IPS-18a (cell line): ENCODE results near the gene TPO.
"Not testable (repeated sequence)": the region's sequence is repeated elsewhere in the genome, so short reads cannot be mapped to it uniquely, and the experiment has no call there.

Experiments
- H3K27ac ChIP-seq: one replicate; pipeline ENCODE4 v1.5.1; 2013; ENCODE audit warnings: low read length
- H3K27me3 ChIP-seq: one replicate; pipeline ENCODE4 v1.6.1; 2013; ENCODE audit warnings: mild to moderate bottlenecking, low read length; ENCODE audit not compliant: control insufficient read depth, insufficient read depth
- H3K36me3 ChIP-seq: one replicate; pipeline ENCODE4 v1.6.1; 2013; ENCODE audit warnings: low read depth, low read length; ENCODE audit not compliant: control insufficient read depth
- H3K4me1 ChIP-seq: one replicate; pipeline ENCODE4 v1.6.1; 2013; ENCODE audit warnings: low read depth, low read length; ENCODE audit not compliant: control insufficient read depth
- H3K4me3 ChIP-seq: one replicate; pipeline ENCODE4 v1.5.1; 2013; ENCODE audit warnings: low read length
- H3K9ac ChIP-seq: one replicate; pipeline ENCODE4 v1.6.1; 2013; ENCODE audit warnings: mild to moderate bottlenecking, low read length, moderate library complexity
- H3K9me3 ChIP-seq: one replicate; pipeline ENCODE4 v1.6.1; 2013; ENCODE audit warnings: low read depth, low read length; ENCODE audit not compliant: control insufficient read depth

TPO gene

GRCh38 chr2:1569879-1570450 is 156.7 kb downstream of the TPO start:
- Histone ChIP-seq H3K27me3 (no peaks in the 10 kb centered on the region), H3K4me3 (no peak overlapping the region), H3K36me3 (no peaks in the 10 kb centered on the region), H3K27ac (no peak overlapping the region), H3K9me3 (no peaks in the 10 kb centered on the region), H3K9ac (no peak overlapping the region), H3K4me1 (no peaks in the 10 kb centered on the region)

GRCh38 chr2:1571477-1572417 is 158.5 kb downstream of the TPO start:
- Histone ChIP-seq H3K27me3 (no peaks in the 10 kb centered on the region), H3K9me3 (no peaks in the 10 kb centered on the region), H3K4me3 (no peak overlapping the region), H3K27ac (no peak overlapping the region), H3K36me3 (no peaks in the 10 kb centered on the region), H3K4me1 (no peaks in the 10 kb centered on the region), H3K9ac (no peak overlapping the region)

DNA sequence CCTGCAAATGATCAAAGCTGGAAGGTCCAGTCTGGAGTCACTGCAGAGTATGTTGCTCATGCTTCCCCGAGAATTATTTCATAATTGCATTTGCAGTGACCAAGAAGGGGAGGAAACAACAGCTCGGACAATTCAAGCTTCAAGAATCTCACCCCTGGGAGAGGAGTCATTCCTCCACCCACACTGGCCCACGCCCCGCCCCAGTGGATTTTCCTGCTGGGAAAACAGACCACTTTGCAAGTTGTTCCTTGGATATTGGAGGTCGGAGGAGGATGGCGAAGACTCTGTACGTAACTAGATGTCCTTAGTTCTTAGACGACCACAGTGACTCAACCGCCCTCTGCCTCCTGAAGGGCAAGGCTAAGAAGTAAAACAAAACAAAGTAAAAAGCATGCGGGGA is 159.4 kb downstream of the TPO start:
- no peak overlapping the region for H3K9ac ChIP-seq
- H3K27me3 ChIP-seq, result no peaks in the 10 kb centered on the region
- H3K4me1 ChIP-seq, result no peaks in the 10 kb centered on the region
- no peaks in the 10 kb centered on the region for H3K9me3 ChIP-seq
- no peak overlapping the region for H3K4me3 ChIP-seq
- H3K36me3 ChIP-seq, result no peaks in the 10 kb centered on the region
- H3K27ac ChIP-seq, result no peak overlapping the region

- H3K9me3 ChIP-seq, result no peaks in the 10 kb centered on the region
- no peaks in the 10 kb centered on the region for H3K27me3 ChIP-seq
- no peak overlapping the region for H3K27ac ChIP-seq
- H3K4me3 ChIP-seq, result no peak overlapping the region
- no peak overlapping the region for H3K9ac ChIP-seq
- H3K36me3 ChIP-seq, result no peaks in the 10 kb centered on the region
- peaks cover 4% of the 10 kb centered on the region for H3K4me1 ChIP-seq
Observed at GRCh38 chr2:1577846-1578245, 164.6 kb downstream of the TPO start.

GRCh38 chr2:1581257-1581964 is 168.1 kb downstream of the TPO start:
- not testable (repeated sequence) for H3K4me3 ChIP-seq, H3K36me3 ChIP-seq, H3K9me3 ChIP-seq, H3K9ac ChIP-seq, H3K27me3 ChIP-seq, H3K27ac ChIP-seq, H3K4me1 ChIP-seq

DNA sequence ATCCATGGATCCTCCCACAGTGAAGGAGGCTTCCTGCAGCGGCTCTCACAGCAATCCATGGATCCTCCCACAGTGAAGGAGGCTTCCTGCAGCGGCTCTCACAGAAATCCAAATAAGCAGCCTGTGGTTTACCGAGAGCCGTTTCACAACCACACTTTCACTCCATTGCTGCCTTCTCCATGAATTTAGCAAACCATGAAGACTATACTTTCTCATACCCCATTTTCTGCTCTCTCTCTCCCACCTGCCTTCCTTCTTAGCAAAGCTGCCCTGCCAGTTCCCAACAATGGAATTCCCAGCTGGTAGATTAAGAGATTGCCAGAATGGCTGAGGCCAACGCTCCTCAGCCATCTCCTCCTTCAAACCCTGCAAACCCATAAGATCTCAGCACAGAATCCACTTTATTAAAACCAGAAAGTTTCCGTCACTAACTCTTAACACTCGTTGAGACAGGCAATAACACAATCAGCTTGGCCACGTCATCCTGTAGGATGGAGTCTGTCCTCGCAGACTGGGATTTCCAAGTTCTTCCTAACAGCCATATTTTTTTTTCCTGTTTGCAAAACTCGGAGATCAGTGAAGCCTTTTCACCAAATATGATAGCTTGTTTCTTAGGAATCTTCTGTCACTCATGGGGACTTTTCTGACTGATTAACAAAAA is 168.8 kb downstream of the TPO start:
- Histone ChIP-seq H3K9ac (no peak overlapping the region), H3K4me1 (peaks cover 4% of the 10 kb centered on the region), H3K27ac (no peak overlapping the region), H3K36me3 (no peaks in the 10 kb centered on the region), H3K27me3 (no peaks in the 10 kb centered on the region), H3K9me3 (no peaks in the 10 kb centered on the region), H3K4me3 (no peak overlapping the region)

DNA sequence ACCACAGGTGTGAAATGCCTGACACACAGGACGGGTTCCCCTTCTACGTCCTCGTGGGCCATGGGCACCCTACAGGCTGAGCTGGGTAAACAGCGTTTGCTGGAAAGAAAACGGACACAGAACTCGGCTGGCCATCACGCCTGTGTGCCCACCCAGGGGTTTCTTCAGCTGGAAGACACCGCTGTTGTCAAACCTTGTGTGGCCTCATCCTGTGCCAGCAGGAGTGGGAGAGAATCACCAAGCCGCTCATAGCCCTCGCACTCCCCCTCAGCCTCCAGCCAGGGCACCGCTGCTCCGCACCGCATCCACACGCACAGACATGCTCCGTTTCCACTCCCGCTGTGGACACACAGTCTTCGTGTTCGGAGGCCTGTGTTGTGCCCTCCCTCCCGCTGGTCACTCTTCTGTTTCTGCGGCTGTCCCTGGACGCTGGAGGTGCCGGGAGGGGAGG is 169.7 kb downstream of the TPO start:
- Histone ChIP-seq H3K9me3 (no peaks in the 10 kb centered on the region), H3K4me1 (peaks cover 4% of the 10 kb centered on the region), H3K27ac (no peak overlapping the region), H3K4me3 (no peak overlapping the region), H3K36me3 (no peaks in the 10 kb centered on the region), H3K27me3 (no peaks in the 10 kb centered on the region), H3K9ac (no peak overlapping the region)

DNA sequence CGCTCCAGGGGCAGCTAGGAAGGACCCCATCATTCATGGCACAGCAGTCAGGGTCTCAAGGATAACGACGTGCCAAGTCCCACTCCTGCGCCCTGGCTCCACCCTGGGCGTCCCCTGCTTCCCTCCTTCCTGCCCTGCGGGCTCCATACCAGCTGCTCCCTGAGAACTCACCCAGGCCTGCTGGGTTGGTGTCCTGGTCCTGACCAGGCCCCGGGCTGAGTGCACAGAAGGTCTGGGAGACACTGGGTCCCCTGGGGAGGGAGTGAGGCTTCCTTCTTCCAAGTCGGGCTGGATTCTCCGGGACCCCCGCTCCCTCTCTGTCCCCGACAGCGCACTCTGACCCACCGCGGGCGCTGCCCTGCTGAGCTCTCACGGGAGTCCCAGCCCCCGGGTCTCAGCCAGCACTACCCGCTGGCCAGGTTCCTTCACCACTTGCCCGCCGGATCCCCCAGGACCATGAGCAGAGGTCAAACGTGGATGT is 170.8 kb downstream of the TPO start:
- no peaks in the 10 kb centered on the region for H3K9me3 ChIP-seq
- H3K9ac ChIP-seq, result no peak overlapping the region
- H3K27me3 ChIP-seq, result no peaks in the 10 kb centered on the region
- H3K36me3 ChIP-seq, result no peaks in the 10 kb centered on the region
- H3K4me3 ChIP-seq, result no peak overlapping the region
- no peak overlapping the region for H3K27ac ChIP-seq
- peaks cover 4% of the 10 kb centered on the region for H3K4me1 ChIP-seq

DNA sequence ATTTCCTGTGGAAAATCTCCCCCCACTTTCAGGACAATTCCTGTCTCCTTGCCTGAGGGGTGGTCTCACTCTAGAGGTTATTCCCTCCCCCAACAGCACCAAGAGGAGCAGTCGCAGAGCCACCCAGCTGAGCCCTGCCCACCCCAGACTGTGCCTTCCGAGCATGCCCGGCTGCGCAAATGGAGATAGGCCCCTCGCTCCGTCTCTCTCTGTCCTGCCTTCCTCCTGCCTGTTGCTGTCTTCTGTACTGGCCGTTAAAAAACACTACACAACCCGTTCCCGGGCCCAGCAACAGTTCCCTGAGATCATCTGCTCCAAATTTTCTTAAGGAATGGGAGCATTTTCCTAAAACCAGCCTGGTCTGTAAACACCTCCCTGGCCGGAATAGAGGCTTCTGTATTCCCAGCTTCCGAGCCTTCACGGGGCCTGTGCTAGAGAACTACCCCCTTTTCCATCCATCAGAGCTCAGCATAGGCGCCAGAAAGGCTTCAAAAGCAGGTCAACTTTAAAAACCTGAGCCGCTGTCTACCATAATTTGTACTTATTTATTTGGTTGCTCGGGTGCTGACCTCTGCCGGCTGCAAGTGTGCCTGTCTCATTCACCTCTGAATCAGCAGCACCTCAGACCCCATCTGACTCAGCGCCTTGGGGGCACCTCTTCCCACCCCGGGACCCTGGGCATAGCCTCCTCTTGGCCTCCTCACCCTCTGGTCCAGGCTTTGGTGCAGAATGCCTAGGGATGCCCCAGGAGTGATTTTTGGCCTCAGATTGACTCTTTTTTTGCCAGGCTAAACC is 171.6 kb downstream of the TPO start:
- Histone ChIP-seq H3K36me3 (no peaks in the 10 kb centered on the region), H3K27ac (no peak overlapping the region), H3K4me1 (peaks cover 4% of the 10 kb centered on the region), H3K9me3 (no peaks in the 10 kb centered on the region), H3K4me3 (no peak overlapping the region), H3K27me3 (no peaks in the 10 kb centered on the region), H3K9ac (no peak overlapping the region)

DNA sequence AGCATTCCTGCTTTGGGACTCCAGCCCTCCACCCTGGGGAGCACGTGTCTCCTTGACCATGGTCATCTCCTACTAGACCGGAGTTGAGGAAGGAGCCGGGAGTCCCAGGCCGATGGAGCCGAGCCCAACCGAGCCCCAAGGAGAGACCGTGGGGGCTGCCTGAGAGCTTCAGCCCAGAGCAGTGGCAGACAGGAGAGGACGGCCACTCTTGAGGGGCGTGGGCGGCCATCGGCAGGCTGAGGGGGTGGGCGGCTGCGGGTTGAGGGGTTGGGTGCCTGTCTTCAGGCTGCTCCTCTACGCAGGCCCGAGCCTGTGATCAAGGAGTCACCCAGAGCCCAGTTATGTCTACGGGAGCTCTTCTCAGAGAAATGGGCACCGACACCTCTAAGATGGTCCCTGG is 172.4 kb downstream of the TPO start:
- H3K27me3 ChIP-seq, result no peaks in the 10 kb centered on the region
- H3K9me3 ChIP-seq, result no peaks in the 10 kb centered on the region
- H3K36me3 ChIP-seq, result no peaks in the 10 kb centered on the region
- no peak overlapping the region for H3K4me3 ChIP-seq
- no peak overlapping the region for H3K27ac ChIP-seq
- peaks cover under 1% of the 10 kb centered on the region for H3K4me1 ChIP-seq
- no peak overlapping the region for H3K9ac ChIP-seq
